Stimulated activated CD8-positive, alpha-beta memory T cell treated with anti-CD3 and anti-CD28 coated beads, Interleukin-15, amount 100 ng/mL, for 4 hours (primary cell): ENCODE data around the gene ITGB2.

Source experiments
- DNase-seq, 2 donors: peaks; one replicate each; pipeline ENCODE4 v3.0.0-alpha.2; 2020; ENCODE audit warnings: low read depth in 2 of 2

ITGB2 gene

DNA sequence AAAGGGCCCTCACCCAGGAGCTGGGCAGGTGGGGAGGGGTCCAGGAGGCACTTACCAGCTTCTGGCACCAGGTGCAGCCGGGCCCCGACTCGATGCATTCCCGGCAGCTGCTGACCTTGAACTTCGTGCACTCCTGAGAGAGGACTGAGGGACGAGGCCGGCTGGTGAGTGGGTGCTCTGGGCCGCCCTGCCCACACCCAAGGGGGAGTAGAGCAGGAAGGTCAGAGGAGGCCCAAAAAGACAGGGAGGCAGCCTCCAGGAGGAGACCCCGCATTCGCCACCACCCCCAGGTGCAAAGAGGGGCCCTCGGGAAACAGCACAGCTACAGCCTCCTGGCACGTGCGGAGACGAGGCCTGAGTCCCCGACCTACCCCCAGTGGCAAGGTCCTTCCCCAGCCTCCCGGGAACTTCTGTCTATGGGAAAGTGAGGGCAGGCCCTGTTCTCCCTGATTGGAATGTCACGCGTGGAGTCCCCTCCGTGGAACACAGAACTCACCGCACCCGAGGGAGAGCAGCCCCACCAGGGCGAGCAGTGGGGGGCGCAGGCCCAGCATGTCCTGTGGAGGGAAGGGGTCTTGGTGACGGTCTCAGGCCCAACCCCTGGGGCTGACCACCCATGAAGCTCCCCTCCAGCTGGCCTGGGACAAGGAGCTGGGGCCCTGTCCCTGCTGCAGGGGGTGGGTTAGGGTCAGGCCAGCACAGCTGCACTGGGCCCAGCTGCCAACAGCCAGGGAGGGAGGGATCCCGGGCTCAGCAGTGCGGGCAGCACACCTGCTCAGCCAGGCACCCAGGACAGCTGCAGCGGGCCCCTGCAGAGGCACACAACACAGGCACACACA is 10.3 kb downstream of the ITGB2 start:
- DNase-seq: no peak

- no peak for DNase-seq
These were observed 11.0 kb downstream of the ITGB2 start for GRCh38 chr21:44909719-44910118.

GRCh38 chr21:44908908-44909307 is 11.8 kb downstream of the ITGB2 start:
- no peak for DNase-seq

DNA sequence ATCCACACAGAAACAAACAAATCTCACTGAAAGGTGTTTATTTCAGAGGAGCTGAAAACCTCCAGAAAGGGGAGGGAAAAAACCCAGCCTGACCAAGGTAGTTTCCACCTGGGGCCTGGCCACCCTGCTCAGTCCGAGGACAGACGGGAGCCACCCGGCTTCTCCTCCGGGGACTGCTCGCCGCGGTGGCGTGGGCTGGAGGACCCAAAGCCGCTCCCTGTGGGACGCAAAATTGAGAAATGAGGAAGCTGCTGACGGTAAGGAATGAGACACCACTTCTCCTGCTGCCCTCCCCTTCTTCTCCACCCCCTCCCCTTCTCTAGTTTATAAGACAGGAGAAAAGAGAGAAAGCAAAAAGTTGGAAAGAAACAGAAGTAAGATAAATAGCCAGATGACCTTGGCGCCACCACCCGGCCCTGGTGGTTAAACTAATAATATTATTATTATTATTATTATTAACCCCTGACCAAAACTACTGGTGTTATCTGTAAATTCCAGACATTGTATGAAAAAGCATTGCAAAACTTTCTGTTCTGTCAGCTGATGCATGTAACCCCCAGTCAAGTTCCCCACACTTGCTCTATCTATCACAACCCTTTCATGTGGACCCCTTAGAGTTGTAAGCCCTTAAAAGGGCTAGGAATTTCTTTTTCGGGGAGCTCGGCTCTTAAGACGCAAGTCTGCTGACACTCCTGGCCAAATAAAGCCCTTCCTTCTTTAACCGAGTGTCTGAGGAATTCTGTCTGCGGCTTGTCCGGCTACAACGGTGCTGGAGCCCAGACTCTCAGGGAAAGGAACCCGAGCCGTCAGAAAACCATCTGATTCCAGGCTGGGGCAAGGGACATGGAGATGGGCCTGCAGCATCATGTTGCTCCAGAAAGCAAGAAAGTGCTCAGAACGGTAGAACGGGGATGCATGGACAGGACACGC is 12.5 kb downstream of the ITGB2 start:
- DNase-seq: no peak

- DNase-seq: no peak
These were observed 13.3 kb downstream of the ITGB2 start for GRCh38 chr21:44907225-44907965.

DNA sequence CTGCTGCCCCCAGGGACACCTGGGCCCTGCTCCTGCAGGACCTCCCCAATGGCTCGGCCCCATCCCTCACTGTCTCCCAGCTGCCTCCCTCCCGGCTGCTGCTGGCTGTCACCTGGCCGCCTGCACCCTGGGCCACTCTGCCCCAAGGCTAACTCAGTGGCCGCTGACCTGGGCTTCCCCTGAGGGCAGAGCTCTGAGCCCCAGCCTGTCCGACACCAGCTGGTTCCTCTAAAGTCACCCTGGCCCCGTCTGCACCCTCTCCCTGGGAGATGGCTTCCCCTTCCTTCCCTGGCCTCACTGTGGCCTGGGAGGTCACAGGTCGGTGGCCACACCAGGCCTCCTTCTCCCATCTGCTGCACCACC is 15.0 kb downstream of the ITGB2 start:
- no peak for DNase-seq

GRCh38 chr21:44905016-44905727 is 15.5 kb downstream of the ITGB2 start:
- DNase-seq: no peak

- no peak for DNase-seq
These were observed 16.4 kb downstream of the ITGB2 start for GRCh38 chr21:44904141-44904923.

DNA sequence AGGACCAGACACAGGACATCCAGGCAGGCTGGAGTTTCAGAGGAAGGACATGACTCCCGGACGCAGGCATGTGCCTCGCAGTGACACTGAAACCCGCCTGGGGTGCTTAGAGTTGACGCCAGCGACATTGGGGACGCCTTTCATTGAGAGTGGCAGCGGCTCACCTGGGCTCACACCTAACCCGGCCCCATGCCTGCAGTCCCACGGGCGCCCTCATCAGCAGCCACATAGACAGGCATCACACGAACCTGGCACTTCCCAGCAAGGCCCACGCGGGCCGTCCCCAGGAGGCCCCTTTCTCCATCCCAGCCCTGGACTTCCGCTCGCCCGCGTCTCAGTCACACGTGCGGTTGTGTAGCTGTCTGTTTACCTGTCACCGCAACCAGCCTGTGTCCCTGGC is 17.0 kb downstream of the ITGB2 start:
- no peak for DNase-seq

- no peak for DNase-seq
These were observed 17.5 kb downstream of the ITGB2 start for GRCh38 chr21:44903050-44903685.

GRCh38 chr21:44902268-44903049 is 18.2 kb downstream of the ITGB2 start:
- DNase-seq: no peak

DNA sequence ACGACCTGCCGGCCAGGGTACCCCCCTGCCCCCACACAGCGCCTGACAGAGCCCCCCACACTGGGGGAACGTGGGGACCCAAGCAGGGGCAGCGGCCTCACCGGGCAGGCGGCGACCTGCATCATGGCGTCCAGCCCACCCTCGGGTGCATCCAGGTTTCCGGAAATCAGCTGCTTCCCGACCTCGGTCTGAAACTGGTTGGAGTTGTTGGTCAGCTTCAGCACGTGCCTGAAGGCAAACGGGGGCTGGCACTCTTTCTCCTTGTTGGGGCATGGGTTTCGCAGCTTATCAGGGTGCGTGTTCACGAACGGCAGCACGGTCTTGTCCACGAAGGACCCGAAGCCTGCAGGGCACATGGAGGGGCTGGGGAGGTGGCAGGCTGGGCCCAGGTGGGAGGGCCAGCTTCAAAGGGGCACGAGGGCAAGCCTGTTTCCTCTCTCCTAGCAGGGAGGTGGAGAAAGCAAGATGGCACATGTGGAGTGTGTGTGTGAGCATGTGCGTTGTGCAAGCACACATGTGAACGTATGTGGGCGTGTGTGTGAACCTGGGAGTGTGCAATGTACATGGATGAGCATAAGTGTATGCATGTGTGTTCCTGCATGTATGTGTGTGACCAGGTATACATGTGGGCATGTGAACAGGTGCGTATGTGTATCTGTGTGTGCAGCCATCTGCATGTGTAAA is 19.2 kb downstream of the ITGB2 start:
- DNase-seq: no peak

DNA sequence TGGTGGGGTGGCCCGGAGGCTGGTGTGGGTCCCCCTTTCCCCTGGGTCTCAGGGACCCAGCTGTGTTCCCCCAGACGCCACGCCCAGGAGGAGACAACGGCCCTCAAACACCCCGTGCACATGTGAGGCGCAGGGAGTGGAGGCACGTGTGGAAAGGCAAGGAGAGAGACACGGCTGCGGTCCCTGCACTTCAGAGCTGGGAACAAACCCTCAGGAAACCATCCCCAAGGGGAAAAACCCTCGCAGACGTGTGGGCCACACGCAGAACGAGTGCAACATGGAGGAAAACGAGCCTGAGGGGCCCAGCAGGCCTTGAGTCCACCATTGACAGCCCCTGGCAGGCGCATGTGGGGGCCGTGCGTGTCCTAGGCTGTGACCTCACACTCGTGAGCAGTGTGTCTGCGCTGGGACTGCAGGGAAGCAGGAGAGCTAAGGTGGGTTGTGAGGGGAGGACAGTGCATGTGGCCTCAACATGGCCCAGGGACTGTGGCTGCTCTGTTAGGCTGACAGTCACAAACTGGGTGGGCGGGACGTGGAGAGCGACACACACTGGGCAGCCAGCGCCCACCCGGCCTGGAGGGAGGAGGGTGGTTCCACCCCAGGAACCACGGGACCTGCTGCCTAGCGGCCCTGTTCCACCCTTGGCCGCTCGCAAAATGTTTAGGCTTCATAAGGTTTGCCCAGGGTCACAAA is 20.0 kb downstream of the ITGB2 start:
- DNase-seq: no peak

DNA sequence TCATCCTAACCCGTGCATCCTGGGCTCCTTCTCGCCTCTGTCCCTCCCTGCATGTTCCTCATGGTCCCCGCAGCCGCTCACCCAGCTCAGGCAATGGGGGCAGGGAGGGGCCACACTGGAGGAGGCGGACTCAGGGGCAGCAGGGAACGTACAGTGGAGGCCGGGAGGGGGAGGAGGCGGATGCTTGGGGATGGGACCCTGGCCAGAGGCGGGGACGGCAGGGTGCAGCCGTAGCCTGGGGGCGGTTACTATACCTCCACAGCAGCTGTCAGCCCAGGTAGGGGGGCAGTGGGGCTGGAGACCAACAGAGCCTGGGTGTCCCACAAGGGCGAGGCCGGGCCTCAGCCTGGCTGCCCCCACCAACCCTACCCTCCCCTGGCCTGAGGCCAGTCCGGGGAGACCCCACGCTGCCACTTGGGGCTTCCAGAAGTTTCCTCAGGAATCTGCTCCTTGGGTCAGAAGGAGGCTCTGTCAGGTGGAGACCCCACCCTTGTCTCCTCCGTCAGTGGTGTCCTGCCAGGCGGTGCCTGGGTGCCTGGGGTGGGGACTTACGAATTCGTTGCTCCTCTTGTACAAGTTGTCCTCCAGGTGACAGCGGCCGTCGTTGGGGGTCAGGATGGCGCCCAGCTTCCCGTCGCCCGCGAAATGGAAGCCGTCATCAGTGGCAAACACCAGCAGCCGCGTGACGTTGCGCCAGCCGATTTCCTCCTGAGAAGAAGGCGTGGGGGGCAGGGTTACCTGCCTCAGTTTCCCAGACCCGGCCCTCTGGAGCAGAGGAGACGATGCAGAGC is 20.7 kb downstream of the ITGB2 start:
- no peak for DNase-seq

DNA sequence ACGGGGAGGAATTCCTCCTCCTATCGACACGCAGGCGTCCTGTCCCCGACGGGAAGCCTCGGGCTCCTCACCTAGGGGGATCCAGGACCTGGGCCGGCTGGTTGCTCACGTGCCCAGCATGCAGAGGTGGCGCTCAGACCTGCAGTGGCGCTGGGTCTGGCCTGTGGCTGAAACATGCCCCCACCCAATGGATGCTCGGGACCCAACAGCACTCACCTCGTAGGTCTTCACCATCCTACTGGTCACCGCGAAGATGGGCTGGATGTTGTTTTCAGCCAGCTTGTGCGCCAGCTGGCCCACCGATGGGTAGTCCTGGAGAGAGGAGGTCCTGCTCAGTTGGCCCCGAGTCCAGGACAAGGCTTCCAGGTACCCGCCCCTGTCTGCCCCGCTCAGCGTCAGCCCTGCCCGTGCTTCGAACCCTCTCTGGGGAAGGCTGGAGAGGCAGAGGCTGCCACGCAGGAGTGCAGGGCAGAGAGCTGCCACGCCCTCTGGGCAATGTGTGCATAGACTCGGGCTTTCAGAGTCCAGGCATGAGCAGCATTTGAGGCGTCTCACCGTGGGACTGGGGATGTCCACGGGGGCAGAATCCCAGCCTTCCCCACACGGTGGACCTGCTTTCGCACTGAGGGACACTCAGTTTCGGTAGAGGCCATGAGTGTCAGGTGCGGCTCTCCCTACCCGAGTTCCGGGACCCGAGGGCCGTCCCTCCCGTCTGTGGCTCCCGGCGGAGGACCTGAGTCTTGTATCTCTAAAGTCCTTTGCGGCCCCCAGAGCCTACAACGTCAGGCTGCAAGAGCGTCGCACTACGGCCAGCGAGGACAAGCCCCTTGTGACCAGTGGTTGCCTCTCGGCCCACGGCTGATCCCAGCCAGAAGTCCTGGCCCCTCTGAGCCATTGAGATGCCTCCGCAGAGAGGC is 21.6 kb downstream of the ITGB2 start:
- no peak for DNase-seq

- DNase-seq: no peak
These were observed 22.6 kb downstream of the ITGB2 start for GRCh38 chr21:44898011-44898488.
